GM19463 (cell line): ENCODE data around the gene PRDM8.
"Not testable (repeated sequence)": the region's sequence is repeated elsewhere in the genome, so short reads cannot be mapped to it uniquely, and the experiment has no call there.

ENCODE experiments used
- ATAC-seq: cut with Tn5 transposase; IDR thresholded peaks from one replicate; pipeline ENCODE4 v1.9.1; 2021; ENCODE audit warnings: mild to moderate bottlenecking, moderate library complexity; ENCODE audit not compliant: unreplicated experiment

PRDM8 gene

GRCh38 chr4:80225595-80225994 is 28.3 kb downstream of the PRDM8 start:
- no peak for ATAC-seq

GRCh38 chr4:80226094-80226493 is 28.8 kb downstream of the PRDM8 start:
- ATAC-seq, result no peak

DNA sequence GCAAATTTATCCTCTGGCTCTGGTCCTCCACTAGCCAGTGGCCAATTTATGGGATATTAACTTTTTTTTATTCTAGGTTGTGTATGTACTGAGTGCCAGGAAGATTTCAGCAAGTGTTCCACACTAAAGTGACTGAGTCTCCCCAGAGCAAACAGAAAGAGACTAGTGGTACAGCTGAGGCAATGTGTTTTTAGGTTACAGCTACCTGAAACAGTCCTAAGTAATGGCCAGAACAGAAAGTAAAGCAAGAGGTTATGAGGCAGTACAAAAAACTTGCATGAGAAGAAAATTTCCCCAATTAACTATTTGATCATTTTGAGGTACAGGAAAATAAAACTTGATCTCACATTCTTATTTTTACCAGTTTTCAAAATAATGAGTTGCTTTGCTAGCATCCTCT is 31.2 kb downstream of the PRDM8 start:
- ATAC-seq, result no peak

- peak; percentile 18 for ATAC-seq
Observed at GRCh38 chr4:80229128-80229527, 31.8 kb downstream of the PRDM8 start.

DNA sequence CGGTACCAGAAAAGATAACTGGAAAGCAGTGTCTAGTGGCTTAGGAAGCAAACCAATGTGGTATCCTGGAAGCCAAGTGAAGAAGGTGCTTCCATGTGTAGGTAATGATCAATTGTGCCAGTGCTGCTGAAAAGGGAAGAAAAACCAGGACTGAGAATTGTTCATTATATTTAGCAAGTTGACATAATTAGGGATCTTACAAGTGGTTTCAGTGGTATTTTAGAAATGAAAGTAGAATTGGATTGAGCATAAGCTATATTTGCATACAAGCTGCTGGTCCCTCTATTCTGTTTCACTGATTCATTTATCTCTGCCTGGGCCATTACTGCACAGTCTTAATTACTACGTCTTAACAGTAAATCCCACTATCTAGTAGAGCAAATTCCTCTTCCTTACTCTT is 32.3 kb downstream of the PRDM8 start:
- ATAC-seq, result peak; percentile 80

- ATAC-seq, result no peak
Observed at GRCh38 chr4:80231180-80231579, 33.9 kb downstream of the PRDM8 start.

- ATAC-seq, result no peak
Observed at GRCh38 chr4:80232707-80233370, 35.5 kb downstream of the PRDM8 start.

DNA sequence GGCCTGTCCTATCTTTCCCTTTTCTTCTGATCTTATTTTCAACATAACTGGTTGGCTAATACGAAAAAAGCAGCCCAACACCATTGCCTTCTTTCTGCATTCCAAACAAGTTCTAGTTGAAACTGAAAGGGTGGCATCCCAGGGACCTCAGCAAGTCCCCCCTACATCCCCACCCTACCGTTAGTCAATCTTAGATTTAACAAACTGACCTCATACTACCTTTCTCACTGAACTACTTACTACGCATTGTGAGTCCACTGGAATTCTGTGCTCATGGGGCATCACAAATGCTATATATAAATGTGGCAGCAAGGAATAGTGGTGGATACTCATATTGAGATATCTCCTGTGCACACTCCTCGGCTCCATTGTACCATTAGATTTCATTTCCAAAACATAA is 36.1 kb downstream of the PRDM8 start:
- no peak for ATAC-seq

DNA sequence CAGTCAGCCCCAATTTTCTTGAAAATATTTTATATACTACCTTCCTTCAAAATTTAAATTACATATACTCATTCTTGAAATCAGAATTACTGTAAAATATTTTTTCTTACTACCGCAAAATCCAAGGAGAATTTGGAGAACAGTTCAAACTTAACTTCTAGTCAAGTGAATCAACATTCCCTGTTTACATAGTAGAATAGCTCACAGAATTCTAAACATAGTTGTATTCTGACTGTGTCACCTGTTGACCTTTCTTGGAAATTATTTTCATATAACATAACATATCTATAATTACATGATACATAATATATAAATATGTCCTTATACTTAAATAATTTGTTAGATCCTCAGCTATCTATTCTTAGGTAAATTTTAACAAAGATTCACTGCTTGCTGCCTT is 38.1 kb downstream of the PRDM8 start:
- ATAC-seq, result no peak

DNA sequence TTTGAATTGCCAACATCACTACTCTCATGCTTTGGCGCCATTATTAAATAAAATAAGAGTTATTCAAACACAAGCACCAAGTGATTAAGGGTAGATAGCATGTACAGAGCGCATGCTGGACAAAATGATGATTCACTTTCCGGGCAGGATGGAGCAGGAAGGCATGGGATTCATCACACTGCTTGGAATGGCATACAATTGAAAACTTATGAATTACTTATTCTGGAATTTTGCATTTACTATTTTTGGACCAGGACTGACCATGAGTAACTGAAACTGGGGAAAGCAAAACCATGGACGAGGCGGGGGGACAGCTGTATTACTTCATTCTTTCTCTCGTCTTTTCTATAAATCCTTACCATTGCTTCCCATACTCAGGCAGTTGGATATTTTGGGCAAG is 40.7 kb downstream of the PRDM8 start:
- no peak for ATAC-seq

DNA sequence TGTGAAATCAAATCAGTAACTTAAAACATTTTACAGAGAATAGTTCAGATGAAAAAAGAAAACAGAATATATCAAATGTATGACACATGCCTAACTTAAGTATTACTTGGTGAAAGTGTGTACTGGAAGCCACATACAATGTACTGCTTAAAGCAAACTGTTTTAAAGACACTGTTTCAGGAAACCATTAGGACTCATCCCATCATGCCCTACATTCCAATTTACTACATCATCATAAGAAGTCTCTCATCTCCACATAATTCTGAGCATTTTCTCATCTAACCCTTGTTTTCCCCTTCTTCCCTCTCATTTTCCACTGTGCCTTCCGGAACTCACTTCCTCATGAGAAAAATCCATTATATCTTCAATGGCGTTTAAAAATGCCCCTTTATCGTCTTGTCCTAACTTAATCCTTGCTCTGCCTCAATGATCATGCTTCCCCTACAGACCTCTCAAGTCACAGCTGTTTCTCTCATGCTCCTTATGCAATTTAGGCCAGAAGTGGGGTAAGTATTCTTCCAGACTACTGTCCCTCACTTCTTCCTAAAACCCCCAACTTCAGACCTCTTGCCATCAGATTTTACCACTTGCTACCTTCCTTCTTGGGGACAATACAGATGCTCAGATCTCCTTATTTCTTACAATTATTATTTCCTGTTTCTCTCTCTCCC is 42.3 kb downstream of the PRDM8 start:
- no peak for ATAC-seq

DNA sequence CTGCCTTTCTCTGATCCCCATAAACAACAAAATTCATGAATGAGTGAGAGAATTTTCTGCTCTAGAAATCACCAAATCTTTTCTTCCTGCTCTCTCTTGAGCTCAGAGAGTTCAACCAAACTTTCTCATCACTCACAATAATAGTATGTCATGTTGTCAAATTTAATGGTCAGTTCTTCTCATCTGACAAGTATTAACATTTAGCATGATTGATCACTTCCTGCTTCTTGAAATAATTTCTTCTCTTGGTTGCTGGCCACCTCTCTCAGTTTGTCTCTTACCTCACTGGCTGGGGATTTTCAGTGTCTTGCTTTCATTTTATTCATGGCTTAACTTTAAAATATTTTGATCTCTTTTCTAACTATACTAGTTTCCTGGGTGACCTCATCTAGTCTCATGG is 43.7 kb downstream of the PRDM8 start:
- ATAC-seq, result no peak

DNA sequence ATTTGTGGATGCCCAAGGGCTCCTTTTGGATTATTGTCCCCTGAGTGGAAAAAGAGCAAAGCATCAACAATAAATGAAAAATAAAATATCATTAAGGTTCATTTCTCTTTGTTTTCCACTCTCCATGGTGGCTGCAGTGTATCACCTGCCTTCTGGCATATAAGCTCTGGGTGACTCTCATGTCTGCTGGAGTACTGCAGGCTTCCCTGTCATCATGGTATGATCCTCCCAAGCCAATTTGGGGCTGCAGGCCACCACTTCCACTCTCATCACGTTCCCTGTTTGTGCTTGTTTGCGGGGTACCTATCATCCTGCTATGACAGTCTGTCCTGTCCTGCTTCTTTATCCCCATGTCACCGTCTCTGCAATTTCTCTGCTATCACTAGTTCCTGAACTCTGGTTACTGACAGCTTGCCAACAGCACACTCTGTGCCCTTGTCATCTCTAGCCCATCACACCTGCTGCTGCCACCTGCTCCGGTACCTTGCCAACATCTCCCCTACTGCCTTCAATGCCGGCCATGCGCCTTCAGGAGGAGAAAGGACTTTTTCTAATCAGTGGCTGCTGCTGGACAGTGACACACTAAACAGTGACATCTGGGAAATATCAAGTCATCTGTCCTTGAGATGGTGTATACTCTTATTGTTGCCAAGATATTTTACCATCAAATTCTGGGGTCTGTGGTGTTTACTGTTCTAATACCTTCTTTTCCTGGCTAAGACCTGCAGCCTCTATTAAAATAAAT is 46.1 kb downstream of the PRDM8 start:
- ATAC-seq, result no peak

GRCh38 chr4:80247484-80247883 is 50.2 kb downstream of the PRDM8 start:
- not testable (repeated sequence) for ATAC-seq

- no peak for ATAC-seq
Observed at GRCh38 chr4:80249144-80249543, 51.8 kb downstream of the PRDM8 start.

DNA sequence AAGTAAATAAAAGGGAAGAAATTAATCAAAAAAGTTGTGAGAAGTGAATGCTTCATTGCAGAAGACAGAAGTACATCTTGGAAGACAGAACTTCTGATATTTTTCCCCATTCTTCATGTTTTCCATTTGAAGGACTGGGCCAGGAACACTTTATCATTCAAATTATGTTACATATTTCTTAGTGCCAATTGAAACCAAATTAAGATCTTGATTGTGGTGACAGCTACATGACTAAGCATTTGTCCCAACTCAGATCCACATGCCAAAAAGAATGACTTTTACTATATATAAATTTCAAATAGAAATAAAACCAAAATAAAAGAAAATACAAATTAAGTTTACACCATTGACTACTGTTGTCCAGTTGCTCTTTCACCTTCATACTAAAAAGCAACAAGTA is 55.1 kb downstream of the PRDM8 start:
- no peak for ATAC-seq

GRCh38 chr4:80252953-80253352 is 55.6 kb downstream of the PRDM8 start:
- ATAC-seq, result no peak

- ATAC-seq, result no peak
Observed at GRCh38 chr4:80253510-80253909, 56.2 kb downstream of the PRDM8 start.
